HepG2 (cell line): ENCODE measurements around the gene VAMP5. TPM values are rescaled to one million over a fixed set of nuclear protein-coding genes. Genes with fewer than 3 reads are reported as not detected.

ENCODE experiments used
- ATF7-NPFF ChIP-seq: sonication (generic); formaldehyde crosslinking; IDR thresholded peaks from 2 replicates; pipeline ENCODE4 v1.8.1; 2023; ENCODE audit warnings: mild to moderate bottlenecking, low read depth, missing genetic modification reagents, moderate library complexity
- FOSL1 ChIP-seq: sonication (generic); formaldehyde crosslinking; IDR thresholded peaks from 2 replicates; pipeline ENCODE4 v1.9.0; 2021; ENCODE audit warnings: missing genetic modification reagents, borderline replicate concordance
- KAT7 ChIP-seq: IDR thresholded peaks from 2 replicates; pipeline ENCODE4 v1.6.1; 2018; ENCODE audit warnings: borderline replicate concordance, missing compliant biosample characterization
- KLF6 ChIP-seq: IDR thresholded peaks from 2 replicates; pipeline ENCODE4 v1.8.0; 2016; ENCODE audit warnings: missing biosample characterization, missing genetic modification reagents
- MEF2D ChIP-seq: sonication (generic); formaldehyde crosslinking; IDR thresholded peaks from 2 replicates; pipeline ENCODE4 v1.5.1; 2020; ENCODE audit warnings: mild to moderate bottlenecking, missing genetic modification reagents
- RARA ChIP-seq: IDR thresholded peaks from 2 replicates; pipeline ENCODE4 v1.6.1; 2016; ENCODE audit warnings: missing genetic modification reagents, missing compliant biosample characterization
- SMC3 ChIP-seq: IDR thresholded peaks from 2 replicates; pipeline ENCODE4 v1.6.1; 2011; ENCODE audit warnings: low read length, improper control_type of control experiment
- ZNF451 ChIP-seq: sonication (generic); formaldehyde crosslinking; IDR thresholded peaks from 2 replicates; pipeline ENCODE4 v1.5.0; 2020; ENCODE audit warnings: mild to moderate bottlenecking, missing genetic modification reagents
- ZNF558 ChIP-seq: sonication (generic); formaldehyde crosslinking; IDR thresholded peaks from 2 replicates; pipeline ENCODE4 v1.9.0; 2022; ENCODE audit warnings: mild to moderate bottlenecking, missing genetic modification reagents, borderline replicate concordance
- ZSCAN12 ChIP-seq: sonication (generic); formaldehyde crosslinking; IDR thresholded peaks from 2 replicates; pipeline ENCODE4 v1.9.0; 2021; ENCODE audit warnings: mild to moderate bottlenecking, missing genetic modification reagents
- polyA plus RNA-seq, 8 experiments: library from polyadenylated mRNA; depleted of rRNA in 3 of 8; stranded (reverse) in 7 of 8; unstranded in 1 of 8; fragments of >200 nt; fragmentation: Illumina TruSeq in 4 of 8; extraction: Trizol in 4 of 8; gene quantifications; 2 replicates each; pipeline versions ENCODE4 v1.2.1 to v1.2.3, GENCODE V29; 2011 to 2016; ENCODE audit warnings: low read depth in 4 of 8, missing spikeins in 1 of 8, mixed read lengths in 1 of 8; ENCODE audit not compliant: insufficient read depth in 1 of 8
- total RNA-seq, 5 experiments: library from RNA; depleted of rRNA; stranded (reverse); fragments of >200 nt; fragmentation: Illumina TruSeq; extraction: Trizol; gene quantifications; 2 replicates each; pipeline ENCODE4 v1.2.3, GENCODE V29; 2016; ENCODE audit warnings: low read depth in 1 of 5
- TF ChIP-seq, protein P1 (sequence below): sonication (generic); formaldehyde crosslinking; IDR thresholded peaks from 2 replicates; pipeline ENCODE4 v1.8.0; 2022; ENCODE audit warnings: low read depth, missing genetic modification reagents
- TF ChIP-seq, protein P2 (sequence below): sonication (generic); formaldehyde crosslinking; IDR thresholded peaks from 2 replicates; pipeline ENCODE4 v1.4.0; 2020; ENCODE audit warnings: missing genetic modification reagents
- TF ChIP-seq, protein P3 (sequence below): sonication (generic); formaldehyde crosslinking; conservative IDR thresholded peaks from 2 replicates; pipeline ENCODE4 v1.8.0; 2022; ENCODE audit warnings: mild to moderate bottlenecking, moderate library complexity, missing genetic modification reagents
- TF ChIP-seq, protein P4 (sequence below): sonication (generic); formaldehyde crosslinking; IDR thresholded peaks from 2 replicates; pipeline ENCODE4 v1.4.0; 2020; ENCODE audit warnings: missing genetic modification reagents
- TF ChIP-seq, protein P5 (sequence below): sonication (generic); formaldehyde crosslinking; IDR thresholded peaks from 2 replicates; pipeline ENCODE4 v1.4.0; 2020; ENCODE audit warnings: missing genetic modification reagents, borderline replicate concordance
- TF ChIP-seq, protein P6 (sequence below): sonication (generic); formaldehyde crosslinking; IDR thresholded peaks from 2 replicates; pipeline ENCODE4 v1.8.1; 2023; ENCODE audit warnings: mild to moderate bottlenecking, inconsistent platforms, moderate library complexity, missing genetic modification reagents, borderline replicate concordance

Gene VAMP5
- total and polyA plus RNA-seq, 2 of the 13 experiments (the other 11 are each of a cell fraction or from before 2014, with no cell fraction given): 7.2 to 56.7 TPM

DNA sequence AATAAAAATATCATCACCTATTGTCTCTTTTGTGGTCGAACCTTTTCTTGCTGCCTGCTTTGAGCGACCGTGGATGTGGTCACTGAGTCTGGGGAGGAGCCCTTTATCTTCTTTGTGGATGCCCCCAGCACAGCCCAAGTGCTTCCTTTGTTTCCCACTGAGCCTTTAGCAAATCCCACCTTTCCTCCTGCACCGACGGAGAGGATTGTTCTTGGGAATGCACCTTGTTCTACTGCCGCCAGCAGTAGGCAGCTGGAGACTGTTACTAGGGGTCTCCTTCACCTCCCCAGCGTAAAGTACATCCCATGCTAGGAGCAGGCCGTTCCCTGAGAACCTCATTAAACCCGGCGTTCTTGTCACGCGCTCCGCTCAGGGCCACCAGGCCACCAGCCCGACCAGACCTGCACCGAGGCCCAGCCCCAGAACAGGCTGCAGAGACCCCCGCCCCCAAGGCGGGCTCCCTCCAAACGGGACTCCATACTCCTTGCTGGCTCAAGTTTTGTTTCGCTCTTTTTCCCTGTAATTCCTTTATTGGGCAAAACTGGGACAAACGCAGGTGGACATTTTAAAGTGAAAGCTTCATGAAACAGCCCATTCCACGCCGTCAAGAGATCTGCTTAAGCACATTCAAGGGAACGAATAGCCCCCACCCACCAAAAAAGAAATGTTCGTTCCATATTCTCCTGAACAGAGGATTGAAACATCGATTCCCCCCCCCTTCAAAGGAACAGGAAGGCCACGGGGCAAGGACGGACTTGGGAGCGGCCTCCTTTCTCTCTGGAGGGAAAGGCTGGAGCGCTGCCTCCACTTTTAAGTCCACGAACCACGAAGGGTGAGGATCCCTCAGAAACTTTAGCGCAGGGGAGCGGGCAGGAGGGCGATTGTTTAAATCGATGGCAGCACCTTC, 46.4 kb upstream of the VAMP5 start (continued):
- TF ChIP-seq, protein P1, sequence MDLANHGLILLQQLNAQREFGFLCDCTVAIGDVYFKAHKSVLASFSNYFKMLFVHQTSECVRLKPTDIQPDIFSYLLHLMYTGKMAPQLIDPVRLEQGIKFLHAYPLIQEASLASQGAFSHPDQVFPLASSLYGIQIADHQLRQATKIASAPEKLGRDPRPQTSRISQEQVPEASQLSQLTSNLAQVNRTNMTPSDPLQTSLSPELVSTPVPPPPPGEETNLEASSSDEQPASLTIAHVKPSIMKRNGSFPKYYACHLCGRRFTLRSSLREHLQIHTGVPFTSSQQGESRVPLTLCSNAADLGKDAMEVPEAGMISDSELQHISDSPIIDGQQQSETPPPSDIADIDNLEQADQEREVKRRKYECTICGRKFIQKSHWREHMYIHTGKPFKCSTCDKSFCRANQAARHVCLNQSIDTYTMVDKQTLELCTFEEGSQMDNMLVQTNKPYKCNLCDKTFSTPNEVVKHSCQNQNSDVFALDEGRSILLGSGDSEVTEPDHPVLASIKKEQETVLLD (CRISPR knock-in tag): no peak
- TF ChIP-seq FOSL1 (CRISPR knock-in tag): no peak
- TF ChIP-seq, protein P2, sequence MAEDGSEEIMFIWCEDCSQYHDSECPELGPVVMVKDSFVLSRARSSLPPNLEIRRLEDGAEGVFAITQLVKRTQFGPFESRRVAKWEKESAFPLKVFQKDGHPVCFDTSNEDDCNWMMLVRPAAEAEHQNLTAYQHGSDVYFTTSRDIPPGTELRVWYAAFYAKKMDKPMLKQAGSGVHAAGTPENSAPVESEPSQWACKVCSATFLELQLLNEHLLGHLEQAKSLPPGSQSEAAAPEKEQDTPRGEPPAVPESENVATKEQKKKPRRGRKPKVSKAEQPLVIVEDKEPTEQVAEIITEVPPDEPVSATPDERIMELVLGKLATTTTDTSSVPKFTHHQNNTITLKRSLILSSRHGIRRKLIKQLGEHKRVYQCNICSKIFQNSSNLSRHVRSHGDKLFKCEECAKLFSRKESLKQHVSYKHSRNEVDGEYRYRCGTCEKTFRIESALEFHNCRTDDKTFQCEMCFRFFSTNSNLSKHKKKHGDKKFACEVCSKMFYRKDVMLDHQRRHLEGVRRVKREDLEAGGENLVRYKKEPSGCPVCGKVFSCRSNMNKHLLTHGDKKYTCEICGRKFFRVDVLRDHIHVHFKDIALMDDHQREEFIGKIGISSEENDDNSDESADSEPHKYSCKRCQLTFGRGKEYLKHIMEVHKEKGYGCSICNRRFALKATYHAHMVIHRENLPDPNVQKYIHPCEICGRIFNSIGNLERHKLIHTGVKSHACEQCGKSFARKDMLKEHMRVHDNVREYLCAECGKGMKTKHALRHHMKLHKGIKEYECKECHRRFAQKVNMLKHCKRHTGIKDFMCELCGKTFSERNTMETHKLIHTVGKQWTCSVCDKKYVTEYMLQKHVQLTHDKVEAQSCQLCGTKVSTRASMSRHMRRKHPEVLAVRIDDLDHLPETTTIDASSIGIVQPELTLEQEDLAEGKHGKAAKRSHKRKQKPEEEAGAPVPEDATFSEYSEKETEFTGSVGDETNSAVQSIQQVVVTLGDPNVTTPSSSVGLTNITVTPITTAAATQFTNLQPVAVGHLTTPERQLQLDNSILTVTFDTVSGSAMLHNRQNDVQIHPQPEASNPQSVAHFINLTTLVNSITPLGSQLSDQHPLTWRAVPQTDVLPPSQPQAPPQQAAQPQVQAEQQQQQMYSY (CRISPR knock-in tag): no peak
- 0 out of 2 replicates have a peak, but pooled peaks have one; percentile 46 for TF ChIP-seq ZSCAN12 (CRISPR knock-in tag)
- TF ChIP-seq ZNF451 (CRISPR knock-in tag): 0 out of 2 replicates have a peak, but pooled peaks have one; percentile 47
- TF ChIP-seq, protein P3, sequence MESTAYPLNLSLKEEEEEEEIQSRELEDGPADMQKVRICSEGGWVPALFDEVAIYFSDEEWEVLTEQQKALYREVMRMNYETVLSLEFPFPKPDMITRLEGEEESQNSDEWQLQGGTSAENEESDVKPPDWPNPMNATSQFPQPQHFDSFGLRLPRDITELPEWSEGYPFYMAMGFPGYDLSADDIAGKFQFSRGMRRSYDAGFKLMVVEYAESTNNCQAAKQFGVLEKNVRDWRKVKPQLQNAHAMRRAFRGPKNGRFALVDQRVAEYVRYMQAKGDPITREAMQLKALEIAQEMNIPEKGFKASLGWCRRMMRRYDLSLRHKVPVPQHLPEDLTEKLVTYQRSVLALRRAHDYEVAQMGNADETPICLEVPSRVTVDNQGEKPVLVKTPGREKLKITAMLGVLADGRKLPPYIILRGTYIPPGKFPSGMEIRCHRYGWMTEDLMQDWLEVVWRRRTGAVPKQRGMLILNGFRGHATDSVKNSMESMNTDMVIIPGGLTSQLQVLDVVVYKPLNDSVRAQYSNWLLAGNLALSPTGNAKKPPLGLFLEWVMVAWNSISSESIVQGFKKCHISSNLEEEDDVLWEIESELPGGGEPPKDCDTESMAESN (CRISPR knock-in tag): no peak; the same call in 1 of the 2 replicates
- TF ChIP-seq SMC3: peak; percentile 32; the same call in 1 of the 2 replicates
- no peak for TF ChIP-seq ZNF558 (CRISPR knock-in tag)
- TF ChIP-seq KAT7 (CRISPR knock-in tag): 0 out of 2 replicates have a peak, but pooled peaks have one; percentile 69
- TF ChIP-seq ATF7-NPFF (CRISPR knock-in tag): no peak
- TF ChIP-seq, protein P4, sequence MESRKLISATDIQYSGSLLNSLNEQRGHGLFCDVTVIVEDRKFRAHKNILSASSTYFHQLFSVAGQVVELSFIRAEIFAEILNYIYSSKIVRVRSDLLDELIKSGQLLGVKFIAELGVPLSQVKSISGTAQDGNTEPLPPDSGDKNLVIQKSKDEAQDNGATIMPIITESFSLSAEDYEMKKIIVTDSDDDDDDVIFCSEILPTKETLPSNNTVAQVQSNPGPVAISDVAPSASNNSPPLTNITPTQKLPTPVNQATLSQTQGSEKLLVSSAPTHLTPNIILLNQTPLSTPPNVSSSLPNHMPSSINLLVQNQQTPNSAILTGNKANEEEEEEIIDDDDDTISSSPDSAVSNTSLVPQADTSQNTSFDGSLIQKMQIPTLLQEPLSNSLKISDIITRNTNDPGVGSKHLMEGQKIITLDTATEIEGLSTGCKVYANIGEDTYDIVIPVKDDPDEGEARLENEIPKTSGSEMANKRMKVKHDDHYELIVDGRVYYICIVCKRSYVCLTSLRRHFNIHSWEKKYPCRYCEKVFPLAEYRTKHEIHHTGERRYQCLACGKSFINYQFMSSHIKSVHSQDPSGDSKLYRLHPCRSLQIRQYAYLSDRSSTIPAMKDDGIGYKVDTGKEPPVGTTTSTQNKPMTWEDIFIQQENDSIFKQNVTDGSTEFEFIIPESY (CRISPR knock-in tag): peak; percentile 35; the same call in 1 of the 2 replicates
- TF ChIP-seq RARA (CRISPR knock-in tag): peak; percentile 18; the same call in 1 of the 2 replicates
- TF ChIP-seq, protein P5, sequence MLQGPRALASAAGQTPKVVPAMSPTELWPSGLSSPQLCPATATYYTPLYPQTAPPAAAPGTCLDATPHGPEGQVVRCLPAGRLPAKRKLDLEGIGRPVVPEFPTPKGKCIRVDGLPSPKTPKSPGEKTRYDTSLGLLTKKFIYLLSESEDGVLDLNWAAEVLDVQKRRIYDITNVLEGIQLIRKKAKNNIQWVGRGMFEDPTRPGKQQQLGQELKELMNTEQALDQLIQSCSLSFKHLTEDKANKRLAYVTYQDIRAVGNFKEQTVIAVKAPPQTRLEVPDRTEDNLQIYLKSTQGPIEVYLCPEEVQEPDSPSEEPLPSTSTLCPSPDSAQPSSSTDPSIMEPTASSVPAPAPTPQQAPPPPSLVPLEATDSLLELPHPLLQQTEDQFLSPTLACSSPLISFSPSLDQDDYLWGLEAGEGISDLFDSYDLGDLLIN (CRISPR knock-in tag): no peak
- peak; percentile 33 for TF ChIP-seq MEF2D (CRISPR knock-in tag)
- no peak for TF ChIP-seq KLF6 (CRISPR knock-in tag)
- TF ChIP-seq, protein P6, sequence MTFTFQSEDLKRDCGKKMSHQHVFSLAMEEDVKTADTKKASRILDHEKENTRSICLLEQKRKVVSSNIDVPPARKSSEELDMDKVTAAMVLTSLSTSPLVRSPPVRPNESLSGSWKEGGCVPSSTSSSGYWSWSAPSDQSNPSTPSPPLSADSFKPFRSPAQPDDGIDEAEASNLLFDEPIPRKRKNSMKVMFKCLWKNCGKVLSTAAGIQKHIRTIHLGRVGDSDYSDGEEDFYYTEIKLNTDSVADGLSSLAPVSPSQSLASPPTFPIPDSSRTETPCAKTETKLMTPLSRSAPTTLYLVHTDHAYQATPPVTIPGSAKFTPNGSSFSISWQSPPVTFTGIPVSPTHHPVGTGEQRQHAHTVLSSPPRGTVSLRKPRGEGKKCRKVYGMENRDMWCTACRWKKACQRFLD: peak; percentile 53; the same call in 1 of the 2 replicates
